ENCODE results near the gene GCN1. TPM values are rescaled to one million over a fixed set of nuclear protein-coding genes. Genes with fewer than 3 reads are reported as not detected.
A peak's percentile ranks its signal among the peaks of the same experiment; 100 is the strongest.

GCN1 gene
- total RNA-seq, 2 experiments from 2014 or later: 143 to 146 TPM

DNA sequence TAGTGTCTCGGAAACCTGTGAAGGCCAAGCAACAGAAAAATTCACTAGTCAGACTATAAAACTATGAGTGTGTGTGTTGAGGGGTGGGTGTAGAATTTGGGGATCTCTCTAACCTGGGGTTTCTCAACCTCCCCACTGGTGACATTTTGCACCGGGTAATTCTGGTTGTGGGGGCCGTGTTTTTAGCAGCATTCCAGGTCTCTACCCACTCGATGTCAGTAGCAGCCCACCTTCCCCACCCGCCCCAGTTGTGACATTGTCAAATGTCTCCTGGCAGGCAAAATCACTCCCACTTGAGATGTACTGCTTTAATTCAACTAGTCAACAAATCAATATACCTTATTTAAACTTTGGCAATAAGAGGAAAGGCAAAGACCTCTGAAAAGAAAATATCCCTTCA is 4.1 kb downstream of the GCN1 start:
- Mint-ChIP-seq H3K9me3 (no peaks in the 10 kb centered on the region), H3K4me3 (no peak overlapping the region), H3K36me3 (peaks cover 43% of the 10 kb centered on the region), H3K27me3 (peaks cover 3% of the 10 kb centered on the region), H3K27ac (no peak overlapping the region), H3K4me1 (peaks cover 32% of the 10 kb centered on the region)
- no peak for DNase-seq

DNA sequence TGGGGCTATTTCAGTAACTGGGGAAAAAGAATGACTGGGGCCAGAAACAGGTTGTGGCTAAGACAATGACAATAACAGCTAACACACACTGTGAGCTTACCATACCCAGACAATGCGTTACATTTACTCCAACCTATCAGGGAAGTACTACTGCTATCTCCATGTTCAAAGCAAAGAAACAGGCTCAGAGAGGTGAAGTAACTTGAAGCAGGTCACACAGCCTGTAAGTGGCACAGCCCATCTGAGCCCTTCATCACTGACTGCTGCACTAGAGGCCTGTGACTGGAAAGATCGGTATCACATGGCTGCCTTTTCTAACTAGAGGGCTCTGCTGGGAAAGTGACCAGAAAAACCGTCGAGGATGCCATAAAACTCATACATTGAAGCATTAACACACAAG is 7.9 kb downstream of the GCN1 start:
- H3K36me3 Mint-ChIP-seq: peaks cover 34% of the 10 kb centered on the region
- peaks cover 13% of the 10 kb centered on the region for H3K4me1 Mint-ChIP-seq
- no peaks in the 10 kb centered on the region for H3K27me3 Mint-ChIP-seq
- no peaks in the 10 kb centered on the region for H3K9me3 Mint-ChIP-seq
- no peak overlapping the region for H3K4me3 Mint-ChIP-seq
- DNase-seq: no peak
- H3K27ac Mint-ChIP-seq: no peak overlapping the region

DNA sequence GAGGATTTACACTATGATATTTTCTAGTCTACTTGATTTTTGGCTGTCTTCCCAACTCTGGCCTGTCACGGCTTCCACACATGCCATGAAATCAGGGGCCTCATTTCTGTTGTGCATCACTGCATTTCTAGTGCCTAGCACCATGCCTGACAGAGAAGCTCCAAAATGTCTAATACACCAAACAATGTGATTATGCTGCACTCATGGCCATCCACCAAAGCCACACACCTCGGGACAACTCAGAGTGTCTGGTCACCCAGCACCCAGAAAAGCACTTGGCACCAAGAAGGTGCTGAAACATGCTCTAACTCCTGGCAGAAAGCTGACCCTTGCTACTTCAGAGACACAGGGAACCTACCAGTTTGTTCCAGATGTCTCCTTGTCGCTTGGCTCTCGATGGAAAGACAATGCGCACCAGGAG is 11.3 kb downstream of the GCN1 start:
- Mint-ChIP-seq H3K36me3 (peaks cover 31% of the 10 kb centered on the region), H3K4me1 (peaks cover 9% of the 10 kb centered on the region), H3K27ac (no peak overlapping the region), H3K4me3 (no peak overlapping the region), H3K9me3 (no peaks in the 10 kb centered on the region), H3K27me3 (no peaks in the 10 kb centered on the region)
- no peak for DNase-seq

DNA sequence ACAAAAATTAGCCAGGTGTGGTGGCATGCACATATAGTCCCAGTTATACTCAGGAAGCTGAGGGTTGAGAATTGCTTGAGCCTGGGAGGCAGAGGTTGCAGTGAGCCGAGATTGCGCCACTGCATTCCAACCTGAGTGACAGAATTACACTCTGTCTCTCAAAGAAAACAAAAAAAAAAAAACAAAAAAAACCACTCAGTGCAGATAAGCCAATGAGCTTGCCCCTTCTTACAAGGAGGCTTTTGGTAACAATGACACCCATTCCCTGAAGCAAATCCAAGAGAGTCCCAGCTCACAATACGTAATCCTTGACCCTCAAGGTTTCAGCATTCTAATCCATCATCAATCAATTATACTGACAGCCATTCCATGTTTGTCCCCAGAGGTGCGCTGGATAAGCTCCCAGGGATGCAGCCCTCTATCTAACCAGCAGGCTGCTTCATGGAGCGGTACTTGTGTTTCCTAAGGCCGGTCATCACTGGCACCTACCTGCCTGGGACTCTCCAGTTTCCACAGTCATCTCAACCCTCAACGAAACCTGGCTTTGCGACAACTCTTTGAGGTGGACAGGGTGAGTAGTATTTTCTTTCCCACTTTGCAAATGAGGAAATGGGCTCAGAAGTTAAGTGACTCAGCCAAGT is 12.4 kb downstream of the GCN1 start:
- H3K9me3 Mint-ChIP-seq: no peaks in the 10 kb centered on the region
- no peak overlapping the region for H3K27ac Mint-ChIP-seq
- no peak for DNase-seq
- H3K4me1 Mint-ChIP-seq: peaks cover 9% of the 10 kb centered on the region
- H3K36me3 Mint-ChIP-seq: peaks cover 38% of the 10 kb centered on the region
- H3K27me3 Mint-ChIP-seq: no peaks in the 10 kb centered on the region
- H3K4me3 Mint-ChIP-seq: no peak overlapping the region

DNA sequence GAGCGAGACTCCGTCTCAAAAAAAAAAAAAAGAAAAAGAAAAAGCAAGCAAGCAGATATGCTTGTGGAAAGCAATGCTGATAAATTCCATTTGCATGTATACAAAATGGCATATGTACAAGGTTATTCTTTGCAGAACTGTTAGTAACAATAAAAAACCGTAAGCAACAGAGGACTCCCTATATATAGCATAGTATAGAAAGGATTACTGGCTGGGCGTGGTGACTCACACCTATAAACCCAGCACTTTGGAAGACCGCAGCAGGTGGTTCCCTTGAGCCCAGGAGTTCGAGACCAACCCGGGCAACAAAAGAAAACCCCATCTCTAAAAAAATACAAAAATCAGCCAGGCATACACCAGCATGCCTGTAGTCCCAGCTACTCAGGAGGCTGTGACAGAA is 13.5 kb downstream of the GCN1 start:
- H3K9me3 Mint-ChIP-seq: no peaks in the 10 kb centered on the region
- DNase-seq: no peak
- no peaks in the 10 kb centered on the region for H3K4me1 Mint-ChIP-seq
- no peak overlapping the region for H3K4me3 Mint-ChIP-seq
- peaks cover 33% of the 10 kb centered on the region for H3K36me3 Mint-ChIP-seq
- H3K27ac Mint-ChIP-seq: no peak overlapping the region
- H3K27me3 Mint-ChIP-seq: no peaks in the 10 kb centered on the region

DNA sequence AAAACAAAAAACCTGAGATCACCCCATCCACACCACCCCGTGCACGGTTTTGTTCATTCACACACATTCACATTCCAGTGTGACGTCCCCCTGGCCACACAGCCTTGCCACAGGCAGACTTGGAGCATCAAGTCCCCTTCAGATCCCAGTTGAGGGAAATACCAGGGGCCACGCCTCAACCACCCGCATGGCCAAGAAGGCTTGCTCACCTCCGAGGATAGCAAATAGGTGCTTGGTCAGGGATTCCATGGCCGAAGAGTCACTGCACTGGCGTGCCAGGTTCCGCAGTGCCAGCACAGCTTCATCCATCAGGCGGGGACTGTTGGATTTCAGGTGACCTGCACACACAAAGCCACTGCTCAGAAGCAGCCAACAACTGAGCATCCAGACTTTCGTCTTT is 19.0 kb downstream of the GCN1 start:
- Mint-ChIP-seq H3K4me3 (no peak overlapping the region), H3K36me3 (peaks cover 34% of the 10 kb centered on the region), H3K27ac (no peak overlapping the region), H3K9me3 (no peaks in the 10 kb centered on the region), H3K27me3 (no peaks in the 10 kb centered on the region), H3K4me1 (peaks cover 5% of the 10 kb centered on the region)
- DNase-seq: no peak

DNA sequence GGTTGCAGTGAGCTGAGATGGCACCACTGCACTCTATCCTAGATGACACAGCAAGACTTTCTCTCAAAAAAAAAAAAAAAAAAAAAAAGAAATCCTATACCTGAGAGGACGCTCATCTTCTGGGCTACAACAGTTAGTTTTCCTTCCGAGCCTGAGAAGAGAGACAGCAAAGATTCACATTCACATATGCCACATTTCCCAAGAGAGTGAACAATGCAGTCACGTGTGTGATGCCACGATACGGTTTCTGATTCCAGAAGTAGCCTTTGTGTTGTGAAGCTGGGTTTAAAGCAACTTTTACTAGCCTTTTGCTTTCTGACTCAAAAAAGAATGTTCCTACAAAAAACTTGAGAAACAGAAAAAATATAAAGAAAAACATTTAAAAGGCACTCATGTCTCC is 19.5 kb downstream of the GCN1 start:
- Mint-ChIP-seq H3K9me3 (no peaks in the 10 kb centered on the region), H3K27ac (no peak overlapping the region), H3K27me3 (no peaks in the 10 kb centered on the region), H3K4me3 (no peak overlapping the region), H3K4me1 (peaks cover 5% of the 10 kb centered on the region), H3K36me3 (peaks cover 36% of the 10 kb centered on the region)
- DNase-seq: no peak

DNA sequence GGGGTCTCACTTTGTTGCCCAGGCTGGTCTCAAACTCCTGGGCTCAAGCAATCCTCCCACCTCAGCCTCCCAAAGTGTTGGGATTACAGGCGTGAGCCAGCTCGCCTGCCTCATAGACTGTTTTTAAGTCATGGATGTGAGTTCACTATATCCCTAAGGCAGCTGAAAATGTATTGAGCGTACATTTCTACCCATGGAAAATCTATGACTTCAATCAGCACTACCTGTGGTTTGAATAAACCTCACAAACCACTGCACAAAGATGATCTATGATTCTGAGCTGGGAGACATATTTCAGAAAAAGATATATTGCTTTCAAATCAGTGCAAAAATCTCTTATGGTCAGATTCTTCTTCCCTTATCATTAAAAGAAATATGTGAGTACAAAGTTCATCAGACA is 22.5 kb downstream of the GCN1 start:
- Mint-ChIP-seq H3K27ac (no peak overlapping the region), H3K36me3 (peaks cover 33% of the 10 kb centered on the region), H3K4me3 (no peak overlapping the region), H3K4me1 (peaks cover 5% of the 10 kb centered on the region), H3K9me3 (no peaks in the 10 kb centered on the region), H3K27me3 (no peaks in the 10 kb centered on the region)
- no peak for DNase-seq

DNA sequence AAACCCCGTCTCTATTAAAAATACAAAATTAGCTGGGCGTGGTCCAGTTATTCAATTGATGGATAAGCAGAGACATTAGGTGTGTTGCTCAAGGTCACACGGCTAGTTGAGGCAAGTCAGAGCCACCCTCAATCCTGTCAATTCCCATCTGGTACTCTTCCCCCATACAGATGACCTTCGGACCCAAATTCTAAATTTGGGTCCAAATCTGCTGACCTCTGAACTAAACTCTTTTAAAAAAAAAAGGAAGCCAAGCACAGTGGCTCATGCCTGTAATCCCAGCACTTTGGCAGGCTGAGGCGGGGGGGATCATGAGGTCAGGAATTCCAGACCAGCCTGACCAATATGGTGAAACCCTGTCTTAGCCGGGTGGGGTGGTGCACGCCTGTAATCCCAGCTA is 23.9 kb downstream of the GCN1 start:
- DNase-seq: no peak
- Mint-ChIP-seq H3K36me3 (peaks cover 29% of the 10 kb centered on the region), H3K9me3 (no peaks in the 10 kb centered on the region), H3K4me1 (peaks cover 5% of the 10 kb centered on the region), H3K27ac (no peak overlapping the region), H3K27me3 (no peaks in the 10 kb centered on the region), H3K4me3 (no peak overlapping the region)

DNA sequence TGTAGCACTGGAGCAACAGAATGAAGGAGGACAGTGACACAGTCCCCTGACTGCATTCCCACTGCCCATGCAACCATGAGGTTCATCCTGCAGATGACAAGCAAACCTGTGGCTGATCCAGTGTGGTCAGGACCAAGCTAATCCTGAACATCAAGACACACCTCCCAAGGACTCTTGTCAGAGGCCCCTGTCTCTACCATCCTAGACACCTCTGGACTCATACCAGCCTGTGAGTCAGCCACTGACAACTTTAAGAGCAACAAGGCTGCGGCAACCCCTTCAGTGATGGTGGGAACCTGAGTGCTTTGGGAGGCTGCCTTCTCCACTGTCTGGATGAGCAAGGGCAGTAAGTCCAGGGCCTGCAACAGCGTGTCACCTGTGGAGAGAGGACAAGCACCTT is 24.6 kb downstream of the GCN1 start:
- Mint-ChIP-seq H3K36me3 (peaks cover 29% of the 10 kb centered on the region), H3K4me3 (no peak overlapping the region), H3K4me1 (peaks cover 5% of the 10 kb centered on the region), H3K27ac (no peak overlapping the region), H3K9me3 (no peaks in the 10 kb centered on the region), H3K27me3 (no peaks in the 10 kb centered on the region)
- DNase-seq: no peak

DNA sequence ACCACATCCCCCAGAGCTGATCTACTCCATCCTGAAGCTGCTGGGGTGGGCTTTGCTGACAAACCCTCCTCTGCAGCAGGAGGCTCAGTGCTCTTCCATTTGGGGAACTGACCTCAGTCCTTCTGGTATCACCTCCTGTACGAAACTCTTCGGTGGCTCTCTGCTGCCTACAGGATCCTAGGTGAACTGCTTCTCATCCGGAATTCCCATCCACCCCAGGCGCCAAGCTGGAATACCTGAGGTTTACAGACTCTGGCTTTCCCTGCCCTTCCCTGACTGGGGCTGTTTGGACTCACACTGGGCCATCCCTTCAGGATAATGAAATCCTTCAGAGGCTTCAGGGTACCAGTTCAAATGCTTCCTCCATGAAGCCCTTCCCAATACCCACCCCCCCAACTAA is 26.2 kb downstream of the GCN1 start:
- DNase-seq: no peak
- H3K27me3 Mint-ChIP-seq: no peaks in the 10 kb centered on the region
- no peaks in the 10 kb centered on the region for H3K9me3 Mint-ChIP-seq
- H3K36me3 Mint-ChIP-seq: peaks cover 25% of the 10 kb centered on the region
- H3K4me1 Mint-ChIP-seq: peaks cover 5% of the 10 kb centered on the region
- H3K4me3 Mint-ChIP-seq: no peak overlapping the region
- H3K27ac Mint-ChIP-seq: peak overlapping the region; percentile 19

DNA sequence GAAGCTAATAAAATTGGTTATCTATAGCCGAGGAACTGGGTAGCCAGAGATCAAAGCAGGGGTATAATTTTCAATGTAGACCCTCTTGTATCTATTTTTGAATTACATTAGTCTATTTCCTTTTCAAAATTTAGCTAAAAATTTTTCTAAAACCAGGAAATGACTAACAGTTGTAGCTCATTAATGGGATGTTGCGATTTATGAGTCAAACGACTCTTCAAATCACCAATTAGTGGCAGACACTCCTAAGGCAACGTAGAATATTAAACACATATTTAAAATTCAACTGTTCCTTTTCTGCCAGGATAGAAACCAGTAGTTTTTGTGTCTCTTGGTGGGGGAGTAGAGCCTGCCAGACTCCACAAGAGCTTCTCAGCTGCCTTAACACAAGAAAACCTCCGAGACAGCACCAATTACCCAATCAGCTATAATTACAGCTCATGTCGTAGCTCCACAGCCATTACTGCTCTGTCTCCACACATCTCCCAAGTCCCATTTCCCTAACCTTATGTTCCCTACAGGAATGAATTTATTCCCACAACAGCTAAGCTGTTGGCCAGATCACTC is 26.9 kb downstream of the GCN1 start:
- DNase-seq: no peak
- Mint-ChIP-seq H3K4me3 (no peak overlapping the region), H3K36me3 (peaks cover 23% of the 10 kb centered on the region), H3K9me3 (no peaks in the 10 kb centered on the region), H3K4me1 (peaks cover 5% of the 10 kb centered on the region), H3K27ac (no peak overlapping the region), H3K27me3 (no peaks in the 10 kb centered on the region)

DNA sequence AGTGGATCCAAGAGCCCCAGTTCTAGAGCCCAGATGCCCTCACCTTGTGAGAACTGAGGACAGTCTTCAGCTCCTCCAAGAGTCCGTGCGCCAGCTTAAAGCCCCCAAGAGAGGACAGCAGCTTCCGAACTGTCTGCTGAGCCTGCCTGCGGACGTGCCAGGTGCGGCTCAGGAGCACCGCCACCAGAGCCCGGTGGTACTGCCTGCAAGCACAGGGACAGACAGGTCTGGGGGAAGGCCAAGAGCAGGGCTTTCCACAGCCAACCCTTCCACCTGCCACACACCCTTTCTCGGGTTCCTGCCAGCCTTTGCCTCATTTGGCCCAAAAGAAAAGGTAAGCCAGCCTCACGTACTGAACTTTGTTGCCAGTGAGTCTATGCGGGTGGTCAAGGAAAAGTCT is 30.2 kb downstream of the GCN1 start:
- no peak overlapping the region for H3K4me3 Mint-ChIP-seq
- H3K27me3 Mint-ChIP-seq: no peaks in the 10 kb centered on the region
- H3K9me3 Mint-ChIP-seq: no peaks in the 10 kb centered on the region
- H3K27ac Mint-ChIP-seq: no peak overlapping the region
- DNase-seq: no peak
- peaks cover 20% of the 10 kb centered on the region for H3K36me3 Mint-ChIP-seq
- H3K4me1 Mint-ChIP-seq: no peaks in the 10 kb centered on the region

DNA sequence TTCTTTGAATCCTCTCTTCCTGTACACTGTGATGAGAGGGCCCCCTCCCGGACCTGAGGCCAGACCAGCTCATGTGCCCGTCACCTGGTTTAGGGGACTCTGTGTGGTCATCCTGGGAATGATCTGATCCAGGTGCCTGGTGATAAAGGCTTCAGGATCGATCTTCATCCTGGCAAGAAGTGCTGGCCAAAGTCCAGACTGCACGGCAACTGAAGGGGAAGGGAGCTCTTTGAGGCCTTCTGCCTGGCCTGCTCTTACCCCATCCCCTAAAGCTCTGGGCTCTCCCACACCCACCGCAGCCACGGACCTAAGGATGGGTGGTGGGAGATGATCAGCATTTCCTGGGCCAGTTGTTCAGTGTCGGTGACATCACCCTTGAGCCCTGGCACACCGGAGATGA is 31.8 kb downstream of the GCN1 start:
- no peak overlapping the region for H3K27ac Mint-ChIP-seq

DNA sequence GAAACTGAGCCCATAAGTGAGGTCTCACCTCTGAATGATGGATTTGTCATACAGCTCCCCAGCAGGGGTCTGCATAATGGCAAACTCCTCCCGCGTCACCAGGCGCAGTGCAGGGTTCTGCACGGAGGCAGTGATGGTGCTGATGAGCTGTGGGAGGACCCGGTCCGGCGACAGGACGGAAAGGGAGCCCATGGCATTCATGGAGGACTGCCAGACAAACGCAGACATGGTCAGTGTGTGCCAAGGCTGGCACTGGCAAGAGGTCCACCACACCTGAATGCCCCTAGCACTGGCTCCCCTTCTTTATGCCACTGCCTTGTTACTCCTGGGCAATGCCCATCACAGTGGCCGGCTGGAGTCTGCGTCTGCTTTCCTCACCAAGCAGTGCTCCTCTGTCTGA is 32.7 kb downstream of the GCN1 start:
- Mint-ChIP-seq H3K27ac (peak overlapping the region; percentile 34), H3K4me1 (no peaks in the 10 kb centered on the region), H3K36me3 (peaks cover 16% of the 10 kb centered on the region), H3K9me3 (no peaks in the 10 kb centered on the region), H3K27me3 (no peaks in the 10 kb centered on the region), H3K4me3 (no peak overlapping the region)
- no peak for DNase-seq

More for the DNA sequence above, 31.8 kb downstream of the GCN1 start:
- H3K4me1 Mint-ChIP-seq: no peaks in the 10 kb centered on the region
- no peak for DNase-seq
- no peak overlapping the region for H3K4me3 Mint-ChIP-seq
- H3K9me3 Mint-ChIP-seq: no peaks in the 10 kb centered on the region
- peaks cover 17% of the 10 kb centered on the region for H3K36me3 Mint-ChIP-seq
- H3K27me3 Mint-ChIP-seq: no peaks in the 10 kb centered on the region

DNA sequence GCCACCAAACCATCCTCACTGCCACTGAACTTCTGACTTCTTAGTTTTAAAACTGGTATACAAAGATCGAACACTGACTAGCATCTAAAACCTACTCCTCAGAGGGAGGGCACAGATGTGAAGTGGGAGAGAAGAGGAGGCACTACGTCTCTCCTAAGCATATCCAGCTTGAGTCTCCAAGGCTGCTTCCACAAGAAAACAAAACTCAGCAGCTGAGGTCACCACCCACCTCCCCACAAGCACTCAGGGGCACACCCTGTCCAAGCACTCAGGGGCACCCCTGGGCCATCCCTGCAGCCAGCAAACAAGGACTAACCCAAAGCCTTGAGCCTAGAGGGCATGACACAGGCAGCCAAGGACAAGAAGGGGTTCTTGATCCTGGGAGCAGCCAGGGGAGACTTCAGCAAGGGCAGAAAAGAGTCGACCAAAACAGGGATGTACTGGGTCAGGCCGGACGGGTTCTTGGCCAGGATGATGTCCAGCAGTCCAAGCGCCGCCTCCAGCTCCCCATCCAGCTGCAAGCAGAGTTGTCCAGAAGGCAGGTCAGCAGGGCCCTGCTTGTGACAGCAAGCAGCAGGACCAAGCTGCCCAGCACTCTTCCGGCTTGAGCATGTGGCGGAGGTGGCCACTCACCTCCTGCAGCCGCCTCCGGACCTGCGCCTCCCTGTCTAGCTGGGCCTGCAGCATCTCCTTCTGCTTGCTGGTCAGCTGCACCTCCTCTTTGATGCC is 34.8 kb downstream of the GCN1 start:
- H3K4me1 Mint-ChIP-seq: no peaks in the 10 kb centered on the region
- no peak overlapping the region for H3K27ac Mint-ChIP-seq
- DNase-seq: no peak
- peaks cover 24% of the 10 kb centered on the region for H3K36me3 Mint-ChIP-seq
- H3K9me3 Mint-ChIP-seq: no peaks in the 10 kb centered on the region
- H3K27me3 Mint-ChIP-seq: no peaks in the 10 kb centered on the region
- no peak overlapping the region for H3K4me3 Mint-ChIP-seq
